ENCODE data around the gene MCL1.
A peak's percentile ranks its signal among the peaks of the same experiment; 100 is the strongest.

Gene MCL1

GRCh38 chr1:150622303-150622975 lies 43.0 kb upstream of the MCL1 start:
- TF ChIP-seq ESRRG (CRISPR knock-in tag; IDR thresholded peaks at IDR 0.05) (no peak), CSDC2 (CRISPR knock-in tag; IDR thresholded peaks at IDR 0.05) (no peak), GLIS3 (CRISPR knock-in tag; IDR thresholded peaks at IDR 0.05) (no peak), PPARA (CRISPR knock-in tag; IDR thresholded peaks at IDR 0.05; ENCODE audit: borderline replicate concordance) (no peak), OSR1 (CRISPR knock-in tag; IDR thresholded peaks at IDR 0.05) (no peak), ZFP3 (CRISPR knock-in tag; IDR thresholded peaks at IDR 0.05) (no peak), POU6F1 (CRISPR knock-in tag; IDR thresholded peaks at IDR 0.05; ENCODE audit: borderline replicate concordance, low read depth) (no peak), SNAI2 (CRISPR knock-in tag; IDR thresholded peaks at IDR 0.05) (no peak), ZNF8 (CRISPR knock-in tag; IDR thresholded peaks at IDR 0.05) (no peak), ZC3H10 (CRISPR knock-in tag; IDR thresholded peaks at IDR 0.05) (no peak), ISL1 (CRISPR knock-in tag; IDR thresholded peaks at IDR 0.05) (no peak), CSRNP3 (CRISPR knock-in tag; IDR thresholded peaks at IDR 0.05) (no peak), CREB5 (CRISPR knock-in tag; IDR thresholded peaks at IDR 0.05; ENCODE audit: low read depth) (no peak), ARNTL (CRISPR knock-in tag; IDR thresholded peaks at IDR 0.05; ENCODE audit: borderline replicate concordance, low read depth) (no peak)
- no peak for ATAC-seq

- TF ChIP-seq ZC3H10 (CRISPR knock-in tag; IDR thresholded peaks at IDR 0.05): no peak
- no peak for TF ChIP-seq ARNTL (CRISPR knock-in tag; IDR thresholded peaks at IDR 0.05; ENCODE audit: borderline replicate concordance, low read depth)
- TF ChIP-seq CSRNP3 (CRISPR knock-in tag; IDR thresholded peaks at IDR 0.05): no peak
- TF ChIP-seq CSDC2 (CRISPR knock-in tag; IDR thresholded peaks at IDR 0.05): no peak
- no peak for TF ChIP-seq ISL1 (CRISPR knock-in tag; IDR thresholded peaks at IDR 0.05)
- peak; percentile 29; the same call in 2 of the 3 replicates for ATAC-seq
Observed at GRCh38 chr1:150621497-150622302, 42.3 kb upstream of the MCL1 start.

GRCh38 chr1:150620919-150621318 lies 41.5 kb upstream of the MCL1 start:
- TF ChIP-seq ZNF70 (CRISPR knock-in tag; IDR thresholded peaks at IDR 0.05) (no peak), PPARA (CRISPR knock-in tag; IDR thresholded peaks at IDR 0.05; ENCODE audit: borderline replicate concordance) (no peak), BACH2 (CRISPR knock-in tag; IDR thresholded peaks at IDR 0.05; ENCODE audit: borderline replicate concordance) (no peak)
- no peak for ATAC-seq

GRCh38 chr1:150619576-150620509 lies 40.4 kb upstream of the MCL1 start:
- TF ChIP-seq RARB (CRISPR knock-in tag; IDR thresholded peaks at IDR 0.05) (0 out of 2 replicates have a peak, but pooled peaks have one; percentile 33), GLIS3 (CRISPR knock-in tag; IDR thresholded peaks at IDR 0.05) (no peak)
- ATAC-seq: peak; percentile 92
